GM08714 (cell line): ENCODE results near the gene UGT2B15.
"Not testable (repeated sequence)": the region's sequence is repeated elsewhere in the genome, so short reads cannot be mapped to it uniquely, and the experiment has no call there.

Experiments
- H3K4me3 ChIP-seq: fragments of 200-500 bp; sonication (Bioruptor generic); 2 replicates; pipeline ENCODE4 v1.5.1; 2014; ENCODE audit warnings: mild to moderate bottlenecking, low read length, inconsistent platforms
- ZNF274 ChIP-seq: IDR thresholded peaks from 2 replicates; pipeline ENCODE4 v1.6.1; 2012; ENCODE audit warnings: mild to moderate bottlenecking, low read depth, low read length

UGT2B15 gene

GRCh38 chr4:68670479-68670939 lies at the start of gene UGT2B15:
Gene UGT2B15 (minus strand): TSS chr4:68670652. CDS start chr4:68670618, 34 bp downstream.
- not testable (repeated sequence) for H3K4me3 ChIP-seq

- TF ChIP-seq ZNF274, result no peak
- no peak overlapping the region for H3K4me3 ChIP-seq
These were observed 48.6 kb upstream of the UGT2B15 start for GRCh38 chr4:68719075-68719473.

GRCh38 chr4:68718447-68719074 lies 48.1 kb upstream of the UGT2B15 start:
- no peak overlapping the region for H3K4me3 ChIP-seq
- TF ChIP-seq ZNF274, result no peak

GRCh38 chr4:68717999-68718398 lies 47.5 kb upstream of the UGT2B15 start:
- H3K4me3 ChIP-seq, result no peak overlapping the region
- TF ChIP-seq ZNF274, result no peak

GRCh38 chr4:68714400-68714799 lies 43.9 kb upstream of the UGT2B15 start:
- no peak for TF ChIP-seq ZNF274
- no peak overlapping the region for H3K4me3 ChIP-seq

GRCh38 chr4:68712207-68712606 lies 41.8 kb upstream of the UGT2B15 start:
- no peak for TF ChIP-seq ZNF274
- no peak overlapping the region for H3K4me3 ChIP-seq

GRCh38 chr4:68708566-68708965 lies 38.1 kb upstream of the UGT2B15 start:
- no peak for TF ChIP-seq ZNF274
- H3K4me3 ChIP-seq, result no peak overlapping the region

- not testable (repeated sequence) for H3K4me3 ChIP-seq
These were observed 32.7 kb upstream of the UGT2B15 start for GRCh38 chr4:68703168-68703567.

- no peak overlapping the region for H3K4me3 ChIP-seq
- no peak for TF ChIP-seq ZNF274
These were observed 29.7 kb upstream of the UGT2B15 start for GRCh38 chr4:68700152-68700551.

GRCh38 chr4:68693325-68694075 lies 23.0 kb upstream of the UGT2B15 start:
- no peak overlapping the region for H3K4me3 ChIP-seq
- no peak for TF ChIP-seq ZNF274

GRCh38 chr4:68691186-68691585 lies 20.7 kb upstream of the UGT2B15 start:
- TF ChIP-seq ZNF274, result no peak
- H3K4me3 ChIP-seq, result no peak overlapping the region

GRCh38 chr4:68683034-68683433 lies 12.6 kb upstream of the UGT2B15 start:
- no peak for TF ChIP-seq ZNF274
- H3K4me3 ChIP-seq, result no peak overlapping the region

- not testable (repeated sequence) for H3K4me3 ChIP-seq
These were observed 10.8 kb upstream of the UGT2B15 start for GRCh38 chr4:68681298-68681697.

GRCh38 chr4:68673143-68673542 lies 2.7 kb upstream of the UGT2B15 start:
- no peak for TF ChIP-seq ZNF274
- H3K4me3 ChIP-seq, result no peak overlapping the region

GRCh38 chr4:68671217-68671616 lies 765 bp upstream of the UGT2B15 start:
- not testable (repeated sequence) for H3K4me3 ChIP-seq

- H3K4me3 ChIP-seq, result not testable (repeated sequence)
These were observed 1.8 kb downstream of the UGT2B15 start for GRCh38 chr4:68668537-68669163.

GRCh38 chr4:68667551-68667950 lies 2.9 kb downstream of the UGT2B15 start:
- H3K4me3 ChIP-seq, result not testable (repeated sequence)

- not testable (repeated sequence) for H3K4me3 ChIP-seq
These were observed 5.7 kb downstream of the UGT2B15 start for GRCh38 chr4:68664721-68665120.

- H3K4me3 ChIP-seq, result not testable (repeated sequence)
These were observed 7.4 kb downstream of the UGT2B15 start for GRCh38 chr4:68662836-68663574.
